NB4 (cell line): ENCODE measurements around the gene MTARC1.

Source experiments
- CTCF ChIP-seq: IDR thresholded peaks from one replicate; pipeline ENCODE4 v1.5.1; 2012; ENCODE audit warnings: low read depth, low read length
- MAX ChIP-seq: IDR thresholded peaks from 2 replicates; pipeline ENCODE4 v1.6.1; 2011; ENCODE audit warnings: low read depth, low read length
- POLR2A ChIP-seq: IDR thresholded peaks from 2 replicates; pipeline ENCODE4 v1.6.1; 2011; ENCODE audit warnings: mild to moderate bottlenecking; ENCODE audit not compliant: insufficient read length; ENCODE audit errors: extremely low read depth

- TF ChIP-seq CTCF: no peak
- no peak for TF ChIP-seq POLR2A
- no peak for TF ChIP-seq MAX
These were observed 39.9 kb upstream of the MTARC1 start for GRCh38 chr1:220746851-220747250.
